HepG2 (cell line): Measurements from ENCODE around the gene CCDC106. TPM values are rescaled to one million over a fixed set of nuclear protein-coding genes. Genes with fewer than 3 reads are reported as not detected.
A peak's percentile ranks its signal among the peaks of the same experiment; 100 is the strongest.

Experiments used
- ARNT2 ChIP-seq: sonication (generic); formaldehyde crosslinking; IDR thresholded peaks from 2 replicates; pipeline ENCODE4 v1.8.0; 2022; ENCODE audit warnings: mild to moderate bottlenecking, low read depth, missing genetic modification reagents, moderate library complexity
- ATAD3A ChIP-seq: sonication (generic); formaldehyde crosslinking; IDR thresholded peaks from 2 replicates; pipeline ENCODE4 v1.4.0; 2020; ENCODE audit warnings: missing genetic modification reagents
- CHCHD3 ChIP-seq: sonication (generic); formaldehyde crosslinking; IDR thresholded peaks from 2 replicates; pipeline ENCODE4 v1.8.0; 2022; ENCODE audit warnings: mild to moderate bottlenecking, missing genetic modification reagents, moderate library complexity
- EP300 ChIP-seq, 3 experiments: sonication (generic) in 1 of 3; formaldehyde crosslinking in 1 of 3; IDR thresholded peaks; 2 replicates each; pipeline versions ENCODE4 v1.5.1 to v1.6.1; 2011 to 2020; ENCODE audit warnings: low read depth in 2 of 3, low read length in 2 of 3, borderline replicate concordance in 1 of 3, improper control_type of control experiment in 1 of 3, mild to moderate bottlenecking in 1 of 3, missing genetic modification reagents in 1 of 3, moderate library complexity in 1 of 3
- FOSL2 ChIP-seq: sonication (generic); formaldehyde crosslinking; IDR thresholded peaks from 2 replicates; pipeline ENCODE4 v1.4.0; 2020; ENCODE audit warnings: missing genetic modification reagents
- GLMP ChIP-seq: sonication (generic); formaldehyde crosslinking; IDR thresholded peaks from 2 replicates; pipeline ENCODE4 v1.9.0; 2021; ENCODE audit warnings: missing genetic modification reagents, mild to moderate bottlenecking, borderline replicate concordance
- KAT2B ChIP-seq: fragments of 150-350 bp; IDR thresholded peaks from 2 replicates; pipeline ENCODE4 v1.6.1; 2014; ENCODE audit warnings: low read depth, low read length, borderline replicate concordance
- KAT8 ChIP-seq: IDR thresholded peaks from 2 replicates; pipeline ENCODE4 v1.6.1; 2016; ENCODE audit warnings: missing genetic modification reagents, missing compliant biosample characterization
- MBD4 ChIP-seq: IDR thresholded peaks from 2 replicates; pipeline ENCODE4 v1.6.1; 2012; ENCODE audit warnings: low read length, inconsistent platforms, borderline replicate concordance
- MEF2D ChIP-seq: sonication (generic); formaldehyde crosslinking; IDR thresholded peaks from 2 replicates; pipeline ENCODE4 v1.5.1; 2020; ENCODE audit warnings: mild to moderate bottlenecking, missing genetic modification reagents
- PATZ1 ChIP-seq: sonication (generic); formaldehyde crosslinking; IDR thresholded peaks from 2 replicates; pipeline ENCODE4 v1.4.0; 2020; ENCODE audit warnings: missing genetic modification reagents
- RAD21 ChIP-seq: fragments of 450-650 bp; formaldehyde crosslinking; IDR thresholded peaks from 2 replicates; pipeline ENCODE4 v1.5.0; 2020; ENCODE audit warnings: mild to moderate bottlenecking
- RBM22 ChIP-seq: fragments of 200-400 bp; formaldehyde crosslinking; optimal IDR thresholded peaks from 2 replicates; pipeline ENCODE3; 2017; ENCODE audit warnings: mild to moderate bottlenecking, low read length, moderate library complexity
- SYNCRIP ChIP-seq: fragments of 200-400 bp; formaldehyde crosslinking; IDR thresholded peaks from 2 replicates; pipeline ENCODE4 v1.6.1; 2018; ENCODE audit warnings: mild to moderate bottlenecking, low read depth, low read length; ENCODE audit not compliant: insufficient read depth
- TCF12 ChIP-seq, 2 experiments: fragments of 450-650 bp in 1 of 2; sonication (generic) in 1 of 2; formaldehyde crosslinking in 1 of 2; IDR thresholded peaks; 2 replicates each; pipeline versions ENCODE4 v1.6.1 to v1.8.0; 2017 to 2022; ENCODE audit warnings: antibody characterized with exemption in 1 of 2, mild to moderate bottlenecking in 1 of 2, missing genetic modification reagents in 1 of 2, moderate library complexity in 1 of 2
- TSC22D2 ChIP-seq: sonication (generic); formaldehyde crosslinking; IDR thresholded peaks from 2 replicates; pipeline ENCODE4 v1.5.1; 2020; ENCODE audit warnings: missing genetic modification reagents, mild to moderate bottlenecking, borderline replicate concordance
- ZNF292 ChIP-seq: sonication (generic); formaldehyde crosslinking; IDR thresholded peaks from 2 replicates; pipeline ENCODE4 v1.8.1; 2022; ENCODE audit warnings: mild to moderate bottlenecking, low read depth, missing genetic modification reagents, borderline replicate concordance
- ZNF326 ChIP-seq: sonication (generic); formaldehyde crosslinking; IDR thresholded peaks from 2 replicates; pipeline ENCODE4 v1.4.0; 2020; ENCODE audit warnings: missing genetic modification reagents, borderline replicate concordance
- ZNF382 ChIP-seq: sonication (generic); formaldehyde crosslinking; IDR thresholded peaks from 2 replicates; pipeline ENCODE4 v1.5.0; 2020; ENCODE audit warnings: missing genetic modification reagents, mild to moderate bottlenecking, borderline replicate concordance
- polyA plus RNA-seq, 8 experiments: library from polyadenylated mRNA; depleted of rRNA in 3 of 8; stranded (reverse) in 7 of 8; unstranded in 1 of 8; fragments of >200 nt; fragmentation: Illumina TruSeq in 4 of 8; extraction: Trizol in 4 of 8; gene quantifications; 2 replicates each; pipeline versions ENCODE4 v1.2.1 to v1.2.3, GENCODE V29; 2011 to 2016; ENCODE audit warnings: low read depth in 4 of 8, missing spikeins in 1 of 8, mixed read lengths in 1 of 8; ENCODE audit not compliant: insufficient read depth in 1 of 8
- total RNA-seq, 5 experiments: library from RNA; depleted of rRNA; stranded (reverse); fragments of >200 nt; fragmentation: Illumina TruSeq; extraction: Trizol; gene quantifications; 2 replicates each; pipeline ENCODE4 v1.2.3, GENCODE V29; 2016; ENCODE audit warnings: low read depth in 1 of 5
- TF ChIP-seq, protein P1 (sequence below): sonication (generic); formaldehyde crosslinking; IDR thresholded peaks from 2 replicates; pipeline ENCODE4 v1.4.0; 2020; ENCODE audit warnings: low read depth, missing genetic modification reagents

CCDC106 gene
- total and polyA plus RNA-seq, 2 of the 13 experiments (the other 11 are each of a cell fraction or from before 2014, with no cell fraction given): 4.7 to 8.8 TPM

- TF ChIP-seq, protein P1, sequence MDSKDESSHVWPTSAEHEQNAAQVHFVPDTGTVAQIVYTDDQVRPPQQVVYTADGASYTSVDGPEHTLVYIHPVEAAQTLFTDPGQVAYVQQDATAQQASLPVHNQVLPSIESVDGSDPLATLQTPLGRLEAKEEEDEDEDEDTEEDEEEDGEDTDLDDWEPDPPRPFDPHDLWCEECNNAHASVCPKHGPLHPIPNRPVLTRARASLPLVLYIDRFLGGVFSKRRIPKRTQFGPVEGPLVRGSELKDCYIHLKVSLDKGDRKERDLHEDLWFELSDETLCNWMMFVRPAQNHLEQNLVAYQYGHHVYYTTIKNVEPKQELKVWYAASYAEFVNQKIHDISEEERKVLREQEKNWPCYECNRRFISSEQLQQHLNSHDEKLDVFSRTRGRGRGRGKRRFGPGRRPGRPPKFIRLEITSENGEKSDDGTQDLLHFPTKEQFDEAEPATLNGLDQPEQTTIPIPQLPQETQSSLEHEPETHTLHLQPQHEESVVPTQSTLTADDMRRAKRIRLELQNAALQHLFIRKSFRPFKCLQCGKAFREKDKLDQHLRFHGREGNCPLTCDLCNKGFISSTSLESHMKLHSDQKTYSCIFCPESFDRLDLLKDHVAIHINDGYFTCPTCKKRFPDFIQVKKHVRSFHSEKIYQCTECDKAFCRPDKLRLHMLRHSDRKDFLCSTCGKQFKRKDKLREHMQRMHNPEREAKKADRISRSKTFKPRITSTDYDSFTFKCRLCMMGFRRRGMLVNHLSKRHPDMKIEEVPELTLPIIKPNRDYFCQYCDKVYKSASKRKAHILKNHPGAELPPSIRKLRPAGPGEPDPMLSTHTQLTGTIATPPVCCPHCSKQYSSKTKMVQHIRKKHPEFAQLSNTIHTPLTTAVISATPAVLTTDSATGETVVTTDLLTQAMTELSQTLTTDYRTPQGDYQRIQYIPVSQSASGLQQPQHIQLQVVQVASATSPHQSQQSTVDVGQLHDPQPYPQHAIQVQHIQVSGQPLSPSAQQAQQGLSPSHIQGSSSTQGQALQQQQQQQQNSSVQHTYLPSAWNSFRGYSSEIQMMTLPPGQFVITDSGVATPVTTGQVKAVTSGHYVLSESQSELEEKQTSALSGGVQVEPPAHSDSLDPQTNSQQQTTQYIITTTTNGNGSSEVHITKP (CRISPR knock-in tag): peak; percentile 53; the same call in 1 of the 2 replicates
- TF ChIP-seq ARNT2 (CRISPR knock-in tag) (no peak), ZNF382 (CRISPR knock-in tag) (no peak), RAD21 (CRISPR knock-in tag) (no peak), ZNF326 (no peak; the same call in 1 of the 2 replicates), KAT8 (peak; percentile 90), MEF2D (CRISPR knock-in tag) (peak; percentile 37; the same call in 1 of the 2 replicates), FOSL2 (CRISPR knock-in tag) (peak; percentile 20; the same call in 1 of the 2 replicates), ZNF292 (CRISPR knock-in tag) (no peak), TSC22D2 (CRISPR knock-in tag) (no peak), MBD4 (no peak), SYNCRIP (no peak), GLMP (CRISPR knock-in tag) (no peak), PATZ1 (peak; percentile 92), ATAD3A (CRISPR knock-in tag) (no peak), KAT2B (no peak), TCF12 (IDR thresholded peaks at IDR 0.05) (no peak), TCF12 (CRISPR knock-in tag; IDR thresholded peaks at IDR 0.05) (0 out of 2 replicates have a peak, but pooled peaks have one; percentile 37), EP300 (IDR thresholded peaks at IDR 0.05; ENCODE audit: low read depth in 2 of 2, low read length in 2 of 2) (no peak), EP300 (CRISPR knock-in tag; IDR thresholded peaks at IDR 0.05; ENCODE audit: borderline replicate concordance) (0 out of 2 replicates have a peak, but pooled peaks have one; percentile 10), RBM22 (peak; percentile 96), CHCHD3 (CRISPR knock-in tag) (no peak)
Observed at GRCh38 chr19:55643003-55643886, 4.8 kb upstream of the CCDC106 start, which contains the start of gene ZNF581 (continued).
